ENCODE results near the gene CACNA2D1. TPM values are rescaled to one million over a fixed set of nuclear protein-coding genes. Genes with fewer than 3 reads are reported as not detected.

CACNA2D1 gene
- total RNA-seq, 4 donors from 2014 or later = 29.8 to 47.6 (median 36.6) TPM

DNA sequence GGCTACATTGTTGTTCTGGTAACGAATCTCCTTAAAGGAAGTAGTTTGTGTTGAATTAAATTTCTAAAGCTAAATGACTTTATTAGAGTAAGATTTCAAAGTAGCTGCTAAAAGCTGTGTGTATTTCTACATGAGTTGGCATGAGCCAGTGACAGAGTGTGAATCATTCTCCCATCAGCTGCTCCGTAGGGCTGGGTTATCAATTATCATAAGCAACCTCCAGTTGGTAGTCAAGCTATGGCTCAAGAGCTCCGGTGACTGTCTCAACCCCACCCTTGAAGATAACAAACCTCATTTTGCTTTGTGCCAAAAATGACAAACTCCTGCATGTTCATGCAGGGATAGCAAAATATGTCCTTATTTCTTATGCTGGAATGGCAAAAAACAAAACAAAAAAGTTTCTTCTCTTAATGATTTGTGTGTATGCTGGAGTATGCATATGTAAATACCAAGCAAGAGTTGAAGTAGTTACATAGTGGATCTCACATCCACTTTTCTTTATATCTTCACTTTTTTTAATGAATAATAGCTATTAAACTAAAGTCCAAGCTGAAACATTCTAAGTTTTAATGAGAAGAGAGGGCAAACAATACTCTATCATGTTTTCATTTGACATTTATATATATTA lies 249.4 kb downstream of the CACNA2D1 start:
- no peaks in the 10 kb centered on the region for H3K4me1 ChIP-seq
- peak; percentile 53 for ATAC-seq
- H3K27me3 ChIP-seq = no peaks in the 10 kb centered on the region
- no peak for TF ChIP-seq EP300 (IDR thresholded peaks at IDR 0.05)
- no peak for TF ChIP-seq POLR2AphosphoS5 (IDR thresholded peaks at IDR 0.05)
- TF ChIP-seq, protein P1, sequence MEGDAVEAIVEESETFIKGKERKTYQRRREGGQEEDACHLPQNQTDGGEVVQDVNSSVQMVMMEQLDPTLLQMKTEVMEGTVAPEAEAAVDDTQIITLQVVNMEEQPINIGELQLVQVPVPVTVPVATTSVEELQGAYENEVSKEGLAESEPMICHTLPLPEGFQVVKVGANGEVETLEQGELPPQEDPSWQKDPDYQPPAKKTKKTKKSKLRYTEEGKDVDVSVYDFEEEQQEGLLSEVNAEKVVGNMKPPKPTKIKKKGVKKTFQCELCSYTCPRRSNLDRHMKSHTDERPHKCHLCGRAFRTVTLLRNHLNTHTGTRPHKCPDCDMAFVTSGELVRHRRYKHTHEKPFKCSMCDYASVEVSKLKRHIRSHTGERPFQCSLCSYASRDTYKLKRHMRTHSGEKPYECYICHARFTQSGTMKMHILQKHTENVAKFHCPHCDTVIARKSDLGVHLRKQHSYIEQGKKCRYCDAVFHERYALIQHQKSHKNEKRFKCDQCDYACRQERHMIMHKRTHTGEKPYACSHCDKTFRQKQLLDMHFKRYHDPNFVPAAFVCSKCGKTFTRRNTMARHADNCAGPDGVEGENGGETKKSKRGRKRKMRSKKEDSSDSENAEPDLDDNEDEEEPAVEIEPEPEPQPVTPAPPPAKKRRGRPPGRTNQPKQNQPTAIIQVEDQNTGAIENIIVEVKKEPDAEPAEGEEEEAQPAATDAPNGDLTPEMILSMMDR (IDR thresholded peaks at IDR 0.05) = no peak
- no peak for TF ChIP-seq POLR2A (IDR thresholded peaks at IDR 0.05)
- H3K4me3 ChIP-seq = no peak overlapping the region
- 36 to 71% methylated on average over 3 of the region's 3 CpGs for WGBS, 2 donors (ENCODE audit: low coverage in 1 of 2)
- H3K9me3 ChIP-seq = no peaks in the 10 kb centered on the region
- H3K36me3 ChIP-seq = no peaks in the 10 kb centered on the region
- no peak overlapping the region for H3K27ac ChIP-seq

- no peaks in the 10 kb centered on the region for H3K9me3 ChIP-seq
- WGBS, 2 donors (ENCODE audit: low coverage in 1 of 2) = 94 to 100% methylated on average over 2 of the region's 2 CpGs
- H3K4me3 ChIP-seq = no peak overlapping the region
- no peaks in the 10 kb centered on the region for H3K4me1 ChIP-seq
- no peaks in the 10 kb centered on the region for H3K27me3 ChIP-seq
- no peak overlapping the region for H3K27ac ChIP-seq
- TF ChIP-seq, protein P1 (IDR thresholded peaks at IDR 0.05) = no peak
- no peak for TF ChIP-seq POLR2AphosphoS5 (IDR thresholded peaks at IDR 0.05)
- TF ChIP-seq EP300 (IDR thresholded peaks at IDR 0.05) = no peak
- no peak for TF ChIP-seq POLR2A (IDR thresholded peaks at IDR 0.05)
- H3K36me3 ChIP-seq = no peaks in the 10 kb centered on the region
- ATAC-seq = no peak
Observed at GRCh38 chr7:82188636-82189035, 254.9 kb downstream of the CACNA2D1 start.

- TF ChIP-seq POLR2A (IDR thresholded peaks at IDR 0.05) = no peak
- no peak for TF ChIP-seq EP300 (IDR thresholded peaks at IDR 0.05)
- TF ChIP-seq, protein P1 (IDR thresholded peaks at IDR 0.05) = no peak
- no peak for TF ChIP-seq POLR2AphosphoS5 (IDR thresholded peaks at IDR 0.05)
- Histone ChIP-seq H3K36me3 (no peaks in the 10 kb centered on the region), H3K9me3 (no peaks in the 10 kb centered on the region), H3K4me3 (no peak overlapping the region), H3K27me3 (no peaks in the 10 kb centered on the region), H3K4me1 (no peaks in the 10 kb centered on the region), H3K27ac (no peak overlapping the region)
- no peak for ATAC-seq
- WGBS, 2 donors (ENCODE audit: low coverage in 1 of 2) = 89 to 100% methylated on average over 2 of the region's 2 CpGs
Observed at GRCh38 chr7:82185443-82185842, 258.1 kb downstream of the CACNA2D1 start.

DNA sequence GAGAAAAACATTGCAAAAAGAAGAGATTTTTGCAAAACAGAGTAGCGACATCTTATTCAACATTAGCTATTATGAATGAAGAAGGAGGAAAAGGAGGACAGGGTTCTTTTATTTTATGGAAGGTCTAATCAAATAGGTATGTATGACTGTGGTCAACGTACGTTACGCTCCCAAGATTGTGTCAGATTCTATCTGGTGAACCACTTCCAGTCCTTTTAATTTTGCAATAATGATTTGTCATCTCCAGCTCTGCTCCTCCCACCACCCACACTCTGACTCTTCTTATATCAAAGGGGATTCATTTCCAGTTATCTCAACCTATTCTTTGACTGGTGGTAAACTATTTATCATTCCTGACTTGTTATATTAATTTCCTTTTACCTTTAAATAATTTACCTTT lies 259.9 kb downstream of the CACNA2D1 start:
- no peak for TF ChIP-seq POLR2AphosphoS5 (IDR thresholded peaks at IDR 0.05)
- TF ChIP-seq EP300 (IDR thresholded peaks at IDR 0.05) = no peak
- no peak for TF ChIP-seq POLR2A (IDR thresholded peaks at IDR 0.05)
- TF ChIP-seq, protein P1 (IDR thresholded peaks at IDR 0.05) = no peak
- Histone ChIP-seq H3K27me3 (no peaks in the 10 kb centered on the region), H3K27ac (no peak overlapping the region), H3K4me1 (no peaks in the 10 kb centered on the region), H3K9me3 (no peaks in the 10 kb centered on the region), H3K36me3 (no peaks in the 10 kb centered on the region), H3K4me3 (no peak overlapping the region)
- 69 to 93% methylated on average over 4 of the region's 4 CpGs for WGBS, 2 donors (ENCODE audit: low coverage in 1 of 2)
- no peak for ATAC-seq

GRCh38 chr7:82179311-82179710 lies 264.3 kb downstream of the CACNA2D1 start:
- H3K27me3 ChIP-seq = no peaks in the 10 kb centered on the region
- TF ChIP-seq POLR2A (IDR thresholded peaks at IDR 0.05) (no peak), POLR2AphosphoS5 (IDR thresholded peaks at IDR 0.05) (no peak), EP300 (IDR thresholded peaks at IDR 0.05) (no peak)
- TF ChIP-seq, protein P1 (IDR thresholded peaks at IDR 0.05) = no peak
- no peak overlapping the region for H3K4me3 ChIP-seq
- WGBS, 2 donors (ENCODE audit: low coverage in 1 of 2) = 100% methylated on average over 1 of the region's 1 CpG
- H3K4me1 ChIP-seq = no peaks in the 10 kb centered on the region
- no peak for ATAC-seq
- H3K9me3 ChIP-seq = no peaks in the 10 kb centered on the region
- H3K27ac ChIP-seq = no peak overlapping the region
- H3K36me3 ChIP-seq = no peaks in the 10 kb centered on the region
